WTC11 (cell line): ENCODE measurements around the gene LCT. TPM values are rescaled to one million over a fixed set of nuclear protein-coding genes. Genes with fewer than 3 reads are reported as not detected.

Source experiments
- ATAC-seq: fragments of 200-7000 bp; cut with Tn5 transposase; 2 replicates; pipeline ENCODE4 v1.10.0; 2021; ENCODE audit warnings: mild to moderate bottlenecking, moderate library complexity
- CTCF ChIA-PET: fragments of 300-600 bp; sonication (Branson Sonifier 250); formaldehyde crosslinking; loops from one replicate; lab custom pipeline; 2021; ENCODE audit warnings: antibody characterized with exemption; lab: Charles Lee
- POLR2A ChIA-PET: fragments of 350-600 bp; sonication (Branson Sonifier 250); formaldehyde crosslinking; loops from one replicate; lab custom pipeline; 2021; ENCODE audit warnings: antibody characterized with exemption; lab: Charles Lee
- DNase-seq: peaks from one replicate; pipeline ENCODE4 v3.0.0; 2021; ENCODE audit warnings: low spot score
- H3K27ac Mint-ChIP-seq: 2 replicates; pipeline ENCODE4 v1.8.0; 2021; ENCODE audit warnings: mixed read lengths
- H3K27me3 Mint-ChIP-seq: 2 replicates; pipeline ENCODE4 v1.8.0; 2021; ENCODE audit warnings: low read depth, mild to moderate bottlenecking, moderate library complexity, mixed read lengths
- H3K36me3 Mint-ChIP-seq: 2 replicates; pipeline ENCODE4 v1.8.0; 2021; ENCODE audit warnings: mixed read lengths
- H3K4me1 Mint-ChIP-seq: 2 replicates; pipeline ENCODE4 v1.8.0; 2022; ENCODE audit warnings: mixed read lengths
- H3K4me3 Mint-ChIP-seq: 2 replicates; pipeline ENCODE4 v1.8.0; 2021; ENCODE audit warnings: mild to moderate bottlenecking, moderate library complexity, mixed read lengths
- H3K9me3 Mint-ChIP-seq: 2 replicates; pipeline ENCODE4 v1.8.0; 2021; ENCODE audit warnings: mixed read lengths
- ATF1 ChIP-seq: sonication (generic); formaldehyde crosslinking; IDR thresholded peaks from 2 replicates; pipeline ENCODE4 v1.8.1; 2023; ENCODE audit warnings: mild to moderate bottlenecking, moderate library complexity, missing genetic modification reagents
- ELF4 ChIP-seq: sonication (generic); formaldehyde crosslinking; IDR thresholded peaks from 2 replicates; pipeline ENCODE4 v1.8.1; 2022; ENCODE audit warnings: low read depth, mild to moderate bottlenecking, moderate library complexity, missing genetic modification reagents
- ETV6 ChIP-seq: sonication (generic); formaldehyde crosslinking; IDR thresholded peaks from 2 replicates; pipeline ENCODE4 v1.8.1; 2022; ENCODE audit warnings: mild to moderate bottlenecking, missing genetic modification reagents
- HMGA2 ChIP-seq: fragments of 250-450 bp; sonication (Bioruptor Pico); IDR thresholded peaks from 2 replicates; pipeline ENCODE4 v1.4.0; 2021; ENCODE audit warnings: mild to moderate bottlenecking, moderate library complexity
- NFE2L1 ChIP-seq: sonication (generic); formaldehyde crosslinking; IDR thresholded peaks from 2 replicates; pipeline ENCODE4 v1.8.1; 2023; ENCODE audit warnings: missing genetic modification reagents
- SP1 ChIP-seq: sonication (generic); formaldehyde crosslinking; conservative IDR thresholded peaks from 2 replicates; pipeline ENCODE4 v1.8.1; 2022; ENCODE audit warnings: missing genetic modification reagents
- TEAD4 ChIP-seq: sonication (generic); formaldehyde crosslinking; IDR thresholded peaks from 2 replicates; pipeline ENCODE4 v1.8.0; 2022; ENCODE audit warnings: mild to moderate bottlenecking, missing genetic modification reagents
- total RNA-seq: library from RNA; stranded (reverse); gene quantifications from 3 replicates; pipeline ENCODE4 v1.2.3, GENCODE V29; 2021
- TF ChIP-seq, protein P1 (sequence below): fragments of 250-450 bp; sonication (Bioruptor Pico); IDR thresholded peaks from 2 replicates; pipeline ENCODE4 v1.8.0; 2021; ENCODE audit warnings: mild to moderate bottlenecking
- TF ChIP-seq, protein P2 (sequence below): sonication (generic); formaldehyde crosslinking; IDR thresholded peaks from 2 replicates; pipeline ENCODE4 v1.8.1; 2023; ENCODE audit warnings: mild to moderate bottlenecking, missing genetic modification reagents
- TF ChIP-seq, protein P3 (sequence below): fragments of 200-600 bp; IDR thresholded peaks from 2 replicates; pipeline ENCODE4 v1.8.0; 2022; ENCODE audit warnings: antibody characterized with exemption
- TF ChIP-seq, protein P4 (sequence below): sonication (generic); formaldehyde crosslinking; IDR thresholded peaks from 2 replicates; pipeline ENCODE4 v1.8.1; 2022; ENCODE audit warnings: mild to moderate bottlenecking, moderate library complexity, missing genetic modification reagents
- TF ChIP-seq, protein P5 (sequence below): sonication (generic); formaldehyde crosslinking; IDR thresholded peaks from 2 replicates; pipeline ENCODE4 v1.8.1; 2023; ENCODE audit warnings: mild to moderate bottlenecking, moderate library complexity, missing genetic modification reagents
- TF ChIP-seq, protein P6 (sequence below): sonication (generic); formaldehyde crosslinking; IDR thresholded peaks from 2 replicates; pipeline ENCODE4 v1.8.0; 2022; ENCODE audit warnings: mild to moderate bottlenecking, missing genetic modification reagents

Gene LCT
- total RNA-seq, 1 experiment from 2014 or later: 0.02 TPM

DNA sequence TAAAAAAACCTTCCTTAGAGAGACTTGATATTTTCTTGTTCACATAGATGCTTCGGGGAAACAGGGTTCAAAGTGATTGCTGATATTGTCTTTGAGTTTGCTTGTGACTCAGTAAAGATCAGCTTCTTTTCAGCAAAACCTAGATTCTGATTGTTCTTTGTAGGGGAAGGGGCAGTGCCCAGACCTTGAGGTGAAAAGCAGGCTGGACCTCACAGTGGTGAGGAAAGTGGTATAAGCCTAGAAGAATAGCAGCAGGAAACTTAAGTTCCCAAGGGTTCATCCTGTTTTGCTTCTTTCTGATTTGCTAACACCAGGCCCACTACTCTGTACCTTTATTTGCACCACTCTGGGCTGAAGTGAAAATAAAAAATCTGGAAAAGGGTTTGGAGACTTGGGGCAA lies 74.5 kb downstream of the LCT start:
- no peaks in the 10 kb centered on the region for H3K9me3 Mint-ChIP-seq
- no peak for TF ChIP-seq SP1 (CRISPR knock-in tag)
- no peak for TF ChIP-seq TEAD4 (CRISPR knock-in tag)
- no peak for TF ChIP-seq NFE2L1 (CRISPR knock-in tag)
- H3K27me3 Mint-ChIP-seq: no peaks in the 10 kb centered on the region
- H3K4me3 Mint-ChIP-seq: no peak overlapping the region
- DNase-seq (no peak), ATAC-seq (no peak)
- no peak overlapping the region for H3K27ac Mint-ChIP-seq
- peaks cover 61% of the 10 kb centered on the region for H3K36me3 Mint-ChIP-seq
- ChIA-PET CTCF (no interaction called here), POLR2A (no interaction called here)
- no peaks in the 10 kb centered on the region for H3K4me1 Mint-ChIP-seq

DNA sequence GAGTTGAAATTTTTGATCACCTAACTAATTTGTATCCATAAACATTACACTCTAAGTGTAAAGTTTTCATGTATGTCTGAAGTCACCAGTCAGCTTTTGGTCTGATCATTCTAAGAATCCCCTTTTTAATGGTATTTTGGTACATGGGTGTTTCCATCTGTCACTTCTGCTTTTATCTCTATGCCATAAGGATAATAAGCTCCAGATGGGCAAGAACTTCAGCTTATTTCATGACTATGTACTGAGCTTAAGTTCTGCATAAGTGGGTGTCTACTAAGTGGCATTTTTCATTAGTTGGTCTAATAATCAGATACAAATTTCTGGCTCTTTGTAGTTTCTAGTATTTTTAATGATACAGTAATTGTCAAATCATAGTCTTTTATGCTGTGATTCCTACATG lies 75.0 kb downstream of the LCT start:
- DNase-seq: no peak
- no peaks in the 10 kb centered on the region for H3K4me1 Mint-ChIP-seq
- TF ChIP-seq, protein P1, sequence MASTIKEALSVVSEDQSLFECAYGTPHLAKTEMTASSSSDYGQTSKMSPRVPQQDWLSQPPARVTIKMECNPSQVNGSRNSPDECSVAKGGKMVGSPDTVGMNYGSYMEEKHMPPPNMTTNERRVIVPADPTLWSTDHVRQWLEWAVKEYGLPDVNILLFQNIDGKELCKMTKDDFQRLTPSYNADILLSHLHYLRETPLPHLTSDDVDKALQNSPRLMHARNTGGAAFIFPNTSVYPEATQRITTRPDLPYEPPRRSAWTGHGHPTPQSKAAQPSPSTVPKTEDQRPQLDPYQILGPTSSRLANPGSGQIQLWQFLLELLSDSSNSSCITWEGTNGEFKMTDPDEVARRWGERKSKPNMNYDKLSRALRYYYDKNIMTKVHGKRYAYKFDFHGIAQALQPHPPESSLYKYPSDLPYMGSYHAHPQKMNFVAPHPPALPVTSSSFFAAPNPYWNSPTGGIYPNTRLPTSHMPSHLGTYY: no peak
- TF ChIP-seq ELF4 (CRISPR knock-in tag) (no peak), HMGA2 (no peak), ATF1 (CRISPR knock-in tag) (no peak)
- TF ChIP-seq, protein P2, sequence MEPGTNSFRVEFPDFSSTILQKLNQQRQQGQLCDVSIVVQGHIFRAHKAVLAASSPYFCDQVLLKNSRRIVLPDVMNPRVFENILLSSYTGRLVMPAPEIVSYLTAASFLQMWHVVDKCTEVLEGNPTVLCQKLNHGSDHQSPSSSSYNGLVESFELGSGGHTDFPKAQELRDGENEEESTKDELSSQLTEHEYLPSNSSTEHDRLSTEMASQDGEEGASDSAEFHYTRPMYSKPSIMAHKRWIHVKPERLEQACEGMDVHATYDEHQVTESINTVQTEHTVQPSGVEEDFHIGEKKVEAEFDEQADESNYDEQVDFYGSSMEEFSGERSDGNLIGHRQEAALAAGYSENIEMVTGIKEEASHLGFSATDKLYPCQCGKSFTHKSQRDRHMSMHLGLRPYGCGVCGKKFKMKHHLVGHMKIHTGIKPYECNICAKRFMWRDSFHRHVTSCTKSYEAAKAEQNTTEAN (CRISPR knock-in tag): no peak
- TF ChIP-seq, protein P3, sequence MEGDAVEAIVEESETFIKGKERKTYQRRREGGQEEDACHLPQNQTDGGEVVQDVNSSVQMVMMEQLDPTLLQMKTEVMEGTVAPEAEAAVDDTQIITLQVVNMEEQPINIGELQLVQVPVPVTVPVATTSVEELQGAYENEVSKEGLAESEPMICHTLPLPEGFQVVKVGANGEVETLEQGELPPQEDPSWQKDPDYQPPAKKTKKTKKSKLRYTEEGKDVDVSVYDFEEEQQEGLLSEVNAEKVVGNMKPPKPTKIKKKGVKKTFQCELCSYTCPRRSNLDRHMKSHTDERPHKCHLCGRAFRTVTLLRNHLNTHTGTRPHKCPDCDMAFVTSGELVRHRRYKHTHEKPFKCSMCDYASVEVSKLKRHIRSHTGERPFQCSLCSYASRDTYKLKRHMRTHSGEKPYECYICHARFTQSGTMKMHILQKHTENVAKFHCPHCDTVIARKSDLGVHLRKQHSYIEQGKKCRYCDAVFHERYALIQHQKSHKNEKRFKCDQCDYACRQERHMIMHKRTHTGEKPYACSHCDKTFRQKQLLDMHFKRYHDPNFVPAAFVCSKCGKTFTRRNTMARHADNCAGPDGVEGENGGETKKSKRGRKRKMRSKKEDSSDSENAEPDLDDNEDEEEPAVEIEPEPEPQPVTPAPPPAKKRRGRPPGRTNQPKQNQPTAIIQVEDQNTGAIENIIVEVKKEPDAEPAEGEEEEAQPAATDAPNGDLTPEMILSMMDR: no peak
- H3K9me3 Mint-ChIP-seq: peaks cover under 1% of the 10 kb centered on the region
- CTCF ChIA-PET: no interaction called here
- no peak overlapping the region for H3K27ac Mint-ChIP-seq
- POLR2A ChIA-PET: interaction anchor here (0.5 kb wide), 1 partner anchor 463 kb away, joined by 4 read pairs; no protein-coding TSS in a partner anchor
- ATAC-seq: no peak
- no peaks in the 10 kb centered on the region for H3K27me3 Mint-ChIP-seq
- H3K36me3 Mint-ChIP-seq: peaks cover 63% of the 10 kb centered on the region
- H3K4me3 Mint-ChIP-seq: no peak overlapping the region

DNA sequence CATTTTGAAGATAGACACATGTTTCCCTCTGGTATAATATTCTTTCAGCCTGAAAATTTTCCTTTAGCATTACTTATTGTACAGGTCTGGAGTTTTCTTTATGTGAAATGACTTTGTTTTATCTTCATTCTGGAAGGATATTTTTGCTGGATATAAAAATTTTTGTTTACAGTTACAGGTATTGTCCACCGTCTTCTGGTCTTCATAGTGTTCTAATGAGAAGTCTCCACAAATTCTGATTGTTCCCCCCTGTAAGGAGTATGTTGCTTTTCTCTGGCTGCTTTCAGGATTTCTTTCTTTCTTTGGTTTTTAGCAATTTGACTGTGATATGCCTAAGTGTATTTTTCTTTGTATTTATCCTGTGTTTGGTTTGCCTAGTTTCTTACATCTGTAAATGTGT lies 80.3 kb downstream of the LCT start:
- CTCF ChIA-PET: no interaction called here
- POLR2A ChIA-PET: no interaction called here
- Mint-ChIP-seq H3K36me3 (peaks cover 65% of the 10 kb centered on the region), H3K9me3 (peaks cover 10% of the 10 kb centered on the region), H3K27me3 (no peaks in the 10 kb centered on the region), H3K27ac (no peak overlapping the region), H3K4me1 (no peaks in the 10 kb centered on the region), H3K4me3 (no peak overlapping the region)
- no peak for TF ChIP-seq ETV6 (CRISPR knock-in tag)
- TF ChIP-seq, protein P4, sequence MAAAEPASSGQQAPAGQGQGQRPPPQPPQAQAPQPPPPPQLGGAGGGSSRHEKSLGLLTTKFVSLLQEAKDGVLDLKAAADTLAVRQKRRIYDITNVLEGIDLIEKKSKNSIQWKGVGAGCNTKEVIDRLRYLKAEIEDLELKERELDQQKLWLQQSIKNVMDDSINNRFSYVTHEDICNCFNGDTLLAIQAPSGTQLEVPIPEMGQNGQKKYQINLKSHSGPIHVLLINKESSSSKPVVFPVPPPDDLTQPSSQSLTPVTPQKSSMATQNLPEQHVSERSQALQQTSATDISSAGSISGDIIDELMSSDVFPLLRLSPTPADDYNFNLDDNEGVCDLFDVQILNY (CRISPR knock-in tag): no peak
- TF ChIP-seq, protein P5, sequence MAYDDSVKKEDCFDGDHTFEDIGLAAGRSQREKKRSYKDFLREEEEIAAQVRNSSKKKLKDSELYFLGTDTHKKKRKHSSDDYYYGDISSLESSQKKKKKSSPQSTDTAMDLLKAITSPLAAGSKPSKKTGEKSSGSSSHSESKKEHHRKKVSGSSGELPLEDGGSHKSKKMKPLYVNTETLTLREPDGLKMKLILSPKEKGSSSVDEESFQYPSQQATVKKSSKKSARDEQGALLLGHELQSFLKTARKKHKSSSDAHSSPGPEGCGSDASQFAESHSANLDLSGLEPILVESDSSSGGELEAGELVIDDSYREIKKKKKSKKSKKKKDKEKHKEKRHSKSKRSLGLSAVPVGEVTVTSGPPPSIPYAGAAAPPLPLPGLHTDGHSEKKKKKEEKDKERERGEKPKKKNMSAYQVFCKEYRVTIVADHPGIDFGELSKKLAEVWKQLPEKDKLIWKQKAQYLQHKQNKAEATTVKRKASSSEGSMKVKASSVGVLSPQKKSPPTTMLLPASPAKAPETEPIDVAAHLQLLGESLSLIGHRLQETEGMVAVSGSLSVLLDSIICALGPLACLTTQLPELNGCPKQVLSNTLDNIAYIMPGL (CRISPR knock-in tag): no peak
- TF ChIP-seq, protein P6, sequence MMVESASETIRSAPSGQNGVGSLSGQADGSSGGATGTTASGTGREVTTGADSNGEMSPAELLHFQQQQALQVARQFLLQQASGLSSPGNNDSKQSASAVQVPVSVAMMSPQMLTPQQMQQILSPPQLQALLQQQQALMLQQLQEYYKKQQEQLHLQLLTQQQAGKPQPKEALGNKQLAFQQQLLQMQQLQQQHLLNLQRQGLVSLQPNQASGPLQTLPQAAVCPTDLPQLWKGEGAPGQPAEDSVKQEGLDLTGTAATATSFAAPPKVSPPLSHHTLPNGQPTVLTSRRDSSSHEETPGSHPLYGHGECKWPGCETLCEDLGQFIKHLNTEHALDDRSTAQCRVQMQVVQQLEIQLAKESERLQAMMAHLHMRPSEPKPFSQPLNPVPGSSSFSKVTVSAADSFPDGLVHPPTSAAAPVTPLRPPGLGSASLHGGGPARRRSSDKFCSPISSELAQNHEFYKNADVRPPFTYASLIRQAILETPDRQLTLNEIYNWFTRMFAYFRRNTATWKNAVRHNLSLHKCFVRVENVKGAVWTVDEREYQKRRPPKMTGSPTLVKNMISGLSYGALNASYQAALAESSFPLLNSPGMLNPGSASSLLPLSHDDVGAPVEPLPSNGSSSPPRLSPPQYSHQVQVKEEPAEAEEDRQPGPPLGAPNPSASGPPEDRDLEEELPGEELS (CRISPR knock-in tag): no peak
- ATAC-seq: no peak
- DNase-seq: no peak
